ENCODE results near the gene LCE1E.

- TF ChIP-seq CTCF (IDR thresholded peaks at IDR 0.05 in 4 of 5, conservative IDR thresholded peaks at IDR 0.05 in 1 of 5): no peak
- TF ChIP-seq POLR2A (IDR thresholded peaks at IDR 0.05): no peak
These were observed 42.5 kb upstream of the LCE1E start for GRCh38 chr1:152743371-152744145.

Measured in gastrocnemius medialis (tissue), 4 donors.